Lower lobe of right lung (tissue), 2 donors: ENCODE data around the gene TBC1D10B. TPM values are rescaled to one million over a fixed set of nuclear protein-coding genes. Genes with fewer than 3 reads are reported as not detected.
"Not testable (repeated sequence)": the region's sequence is repeated elsewhere in the genome, so short reads cannot be mapped to it uniquely, and the experiment has no call there.

Experiments
- ATAC-seq, 2 donors: fragments of 200-7000 bp; cut with Tn5 transposase; one replicate each; pipeline ENCODE4 v1.9.1; 2020 to 2022; ENCODE audit warnings: mild to moderate bottlenecking in 2 of 2, moderate library complexity in 2 of 2
- DNase-seq: peaks from one replicate; pipeline ENCODE4 v3.0.0-alpha.2; 2020
- H3K27ac ChIP-seq: fragments of 200-600 bp; one replicate; pipeline ENCODE4 v1.8.0; 2022
- H3K27me3 ChIP-seq: fragments of 200-600 bp; one replicate; pipeline ENCODE4 v1.8.0; 2022; ENCODE audit warnings: low read depth
- H3K36me3 ChIP-seq: fragments of 200-600 bp; one replicate; pipeline ENCODE4 v1.8.0; 2022; ENCODE audit warnings: mild to moderate bottlenecking
- H3K4me1 ChIP-seq: fragments of 200-600 bp; one replicate; pipeline ENCODE4 v1.8.0; 2022
- H3K4me3 ChIP-seq: fragments of 200-600 bp; one replicate; pipeline ENCODE4 v1.8.0; 2022; ENCODE audit warnings: mild to moderate bottlenecking
- H3K9me3 ChIP-seq: fragments of 200-600 bp; one replicate; pipeline ENCODE4 v1.8.0; 2022
- intact Hi-C: fragments of 100-400 bp; cut with DNase I; formaldehyde crosslinking; loops from one replicate; pipeline ENCODE4 v1.11.0; 2022
- total RNA-seq: library from RNA; stranded (reverse); fragmentation: NEBNext Ultra II Directional; extraction: Animal tissue kit (Norgen Biotek cat#: 25700); gene quantifications from one replicate; pipeline ENCODE4 v1.2.1, GENCODE V29; 2021
- TF ChIP-seq, protein P1 (sequence below): fragments of 200-600 bp; IDR thresholded peaks from one replicate; pipeline ENCODE4 v1.8.0; 2022; ENCODE audit warnings: antibody characterized with exemption, mild to moderate bottlenecking
- donor health status: DM: no; HTN: yes; CAD: no; lungs with severe emphysema.

TBC1D10B gene
- total RNA-seq, 1 donor from 2014 or later: 36.9 TPM

GRCh38 chr16:30335598-30336474, 34.5 kb downstream of the TBC1D10B start:
- Histone ChIP-seq H3K27me3 (no peaks in the 10 kb centered on the region), H3K36me3 (no peaks in the 10 kb centered on the region), H3K4me1 (peaks cover 7% of the 10 kb centered on the region), H3K27ac (peak overlapping the region; percentile 88), H3K9me3 (no peaks in the 10 kb centered on the region), H3K4me3 (peak overlapping the region; percentile 64)
- peak; percentile 9 to 13 for ATAC-seq
- intact Hi-C loops: no loop called here
- TF ChIP-seq, protein P1, sequence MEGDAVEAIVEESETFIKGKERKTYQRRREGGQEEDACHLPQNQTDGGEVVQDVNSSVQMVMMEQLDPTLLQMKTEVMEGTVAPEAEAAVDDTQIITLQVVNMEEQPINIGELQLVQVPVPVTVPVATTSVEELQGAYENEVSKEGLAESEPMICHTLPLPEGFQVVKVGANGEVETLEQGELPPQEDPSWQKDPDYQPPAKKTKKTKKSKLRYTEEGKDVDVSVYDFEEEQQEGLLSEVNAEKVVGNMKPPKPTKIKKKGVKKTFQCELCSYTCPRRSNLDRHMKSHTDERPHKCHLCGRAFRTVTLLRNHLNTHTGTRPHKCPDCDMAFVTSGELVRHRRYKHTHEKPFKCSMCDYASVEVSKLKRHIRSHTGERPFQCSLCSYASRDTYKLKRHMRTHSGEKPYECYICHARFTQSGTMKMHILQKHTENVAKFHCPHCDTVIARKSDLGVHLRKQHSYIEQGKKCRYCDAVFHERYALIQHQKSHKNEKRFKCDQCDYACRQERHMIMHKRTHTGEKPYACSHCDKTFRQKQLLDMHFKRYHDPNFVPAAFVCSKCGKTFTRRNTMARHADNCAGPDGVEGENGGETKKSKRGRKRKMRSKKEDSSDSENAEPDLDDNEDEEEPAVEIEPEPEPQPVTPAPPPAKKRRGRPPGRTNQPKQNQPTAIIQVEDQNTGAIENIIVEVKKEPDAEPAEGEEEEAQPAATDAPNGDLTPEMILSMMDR: no peak
- DNase-seq: no peak

GRCh38 chr16:30335028-30335597, 35.2 kb downstream of the TBC1D10B start:
- H3K36me3 ChIP-seq, H3K27me3 ChIP-seq, H3K9me3 ChIP-seq, intact Hi-C loops, H3K4me1 ChIP-seq: not testable (repeated sequence)
- DNase-seq (peak; percentile 92), ATAC-seq (peak; percentile 97)
- Histone ChIP-seq H3K4me3 (peak overlapping the region; percentile 64), H3K27ac (peak overlapping the region; percentile 88)

GRCh38 chr16:30334473-30334989, 35.8 kb downstream of the TBC1D10B start:
- intact Hi-C loops, H3K27me3 ChIP-seq, H3K4me1 ChIP-seq, H3K36me3 ChIP-seq, H3K9me3 ChIP-seq: not testable (repeated sequence)
- Histone ChIP-seq H3K27ac (peak overlapping the region; percentile 88), H3K4me3 (peak overlapping the region; percentile 64)
- ATAC-seq: peak; percentile 98 to 99
- peak; percentile 91 for DNase-seq

- H3K9me3 ChIP-seq, intact Hi-C loops, H3K27me3 ChIP-seq, H3K36me3 ChIP-seq, H3K27ac ChIP-seq, H3K4me1 ChIP-seq, DNase-seq, H3K4me3 ChIP-seq: not testable (repeated sequence)
- peak; percentile 60 to 75 for ATAC-seq
Observed at GRCh38 chr16:30324220-30324619, 46.1 kb downstream of the TBC1D10B start.

GRCh38 chr16:30318647-30319046, 51.6 kb downstream of the TBC1D10B start:
- H3K27ac ChIP-seq, ATAC-seq, H3K4me3 ChIP-seq, intact Hi-C loops, H3K4me1 ChIP-seq, H3K27me3 ChIP-seq, H3K9me3 ChIP-seq, H3K36me3 ChIP-seq, DNase-seq: not testable (repeated sequence)

DNA sequence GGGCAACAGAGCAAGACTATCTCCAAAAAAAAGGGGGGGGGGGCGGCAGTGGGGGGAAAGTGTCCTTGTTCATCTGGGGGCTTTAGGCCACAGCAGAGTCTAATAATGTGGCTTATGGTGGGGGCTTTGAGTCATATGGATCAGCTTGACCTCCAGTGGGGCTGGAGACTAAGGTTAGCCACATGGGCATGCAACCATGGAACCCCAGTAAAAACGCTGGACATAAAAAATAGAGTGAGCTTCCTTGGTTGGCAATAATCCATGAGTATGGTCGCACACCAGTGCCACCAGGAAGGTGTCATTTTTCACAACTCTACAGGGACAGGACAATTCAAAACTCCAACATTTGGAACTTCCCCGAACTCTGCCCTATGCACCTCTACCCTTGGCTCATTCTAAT, 59.4 kb downstream of the TBC1D10B start:
- H3K4me3 ChIP-seq, H3K27ac ChIP-seq, intact Hi-C loops, H3K27me3 ChIP-seq, DNase-seq, H3K9me3 ChIP-seq, H3K4me1 ChIP-seq, ATAC-seq, H3K36me3 ChIP-seq: not testable (repeated sequence)

DNA sequence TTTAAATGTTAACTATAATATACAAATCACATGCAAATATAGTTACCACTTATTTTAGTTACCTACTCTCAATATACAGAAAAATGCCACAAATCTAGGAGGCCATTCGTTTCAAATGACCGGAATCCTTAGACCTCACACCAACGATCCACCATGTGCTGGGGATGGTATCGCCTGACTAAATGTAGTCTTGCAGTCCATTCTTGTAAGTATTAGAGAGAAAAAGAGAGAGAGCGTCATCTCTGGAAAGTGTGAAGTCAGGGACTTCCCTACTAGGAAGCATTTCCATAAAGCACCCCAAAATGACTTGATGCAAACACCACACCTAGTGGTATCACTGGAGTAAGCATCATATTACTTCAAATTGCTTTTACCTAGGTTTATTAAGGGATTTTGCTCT, 61.0 kb downstream of the TBC1D10B start:
- DNase-seq, H3K27me3 ChIP-seq, H3K9me3 ChIP-seq, H3K36me3 ChIP-seq, intact Hi-C loops, H3K27ac ChIP-seq, H3K4me1 ChIP-seq, ATAC-seq, H3K4me3 ChIP-seq: not testable (repeated sequence)

Other genes starting within 250 kb of the TBC1D10B start
- 84.6 TPM for gene MAPK3, start 247.3 kb downstream of the TBC1D10B start, total RNA-seq
- gene CORO1A, start 186.9 kb downstream of the TBC1D10B start, total RNA-seq: 76.3 TPM
- gene BOLA2B, start 176.8 kb downstream of the TBC1D10B start, total RNA-seq: 51.7 TPM
- gene SLX1A, start 176.6 kb downstream of the TBC1D10B start, total RNA-seq: 28.6 TPM
- gene SULT1A3, start 171.2 kb downstream of the TBC1D10B start, total RNA-seq: 23.1 TPM
- gene NPIPB13, start 122.0 kb downstream of the TBC1D10B start, total RNA-seq: 27.6 TPM
- gene CD2BP2, start 15.2 kb downstream of the TBC1D10B start, total RNA-seq: 52.3 TPM
- not detected for gene MYL11, start 4.3 kb upstream of the TBC1D10B start, total RNA-seq
- gene SEPTIN1, start 12.1 kb upstream of the TBC1D10B start, total RNA-seq: 6.0 TPM
- 6.2 TPM for gene ZNF48, start 24.9 kb upstream of the TBC1D10B start, total RNA-seq
- gene ZNF771, start 37.1 kb upstream of the TBC1D10B start, total RNA-seq: 3.8 TPM
- gene DCTPP1, start 59.5 kb upstream of the TBC1D10B start, total RNA-seq: 19.1 TPM
- gene SEPHS2, start 75.4 kb upstream of the TBC1D10B start, total RNA-seq: 54.6 TPM
- 127 TPM for gene ITGAL, start 102.2 kb upstream of the TBC1D10B start, total RNA-seq
- 24.9 TPM for gene ZNF768, start 156.1 kb upstream of the TBC1D10B start, total RNA-seq
- 9.3 TPM for gene ZNF747, start 164.4 kb upstream of the TBC1D10B start, total RNA-seq
- 8.4 TPM for gene ZNF764, start 187.9 kb upstream of the TBC1D10B start, total RNA-seq
- 13.5 TPM for gene ZNF688, start 201.2 kb upstream of the TBC1D10B start, total RNA-seq
- gene ZNF785, start 215.2 kb upstream of the TBC1D10B start, total RNA-seq: 16.2 TPM
- gene ZNF689, start 239.9 kb upstream of the TBC1D10B start, total RNA-seq: 7.7 TPM